NCI-H2227 treated with DMSO at 0.1 percent for 48 hours (cell line): ENCODE data around the gene RIPK4.

Source experiments
- DNase-seq: peaks from one replicate; lab custom pipeline; 2025; lab: John Stamatoyannopoulos, UW

The RIPK4 gene

GRCh38 chr21:41766883-41767605, at the start of gene RIPK4:
TSS of gene RIPK4 (minus strand) at chr21:41767052. CDS start at chr21:41767041, 11 bp downstream.
- peak; percentile 58 for DNase-seq

- no peak for DNase-seq
Measured at GRCh38 chr21:41815652-41816582, 49.1 kb upstream of the RIPK4 start.

- no peak for DNase-seq
Measured at GRCh38 chr21:41813226-41813625, 46.4 kb upstream of the RIPK4 start.

GRCh38 chr21:41812679-41813078, 45.8 kb upstream of the RIPK4 start:
- no peak for DNase-seq

- DNase-seq: no peak
Measured at GRCh38 chr21:41810597-41810932, 43.7 kb upstream of the RIPK4 start.

GRCh38 chr21:41809891-41810596, 43.2 kb upstream of the RIPK4 start:
- no peak for DNase-seq

- DNase-seq: no peak
Measured at GRCh38 chr21:41808846-41809245, 42.0 kb upstream of the RIPK4 start.

- no peak for DNase-seq
Measured at GRCh38 chr21:41808094-41808493, 41.2 kb upstream of the RIPK4 start.

- no peak for DNase-seq
Measured at GRCh38 chr21:41806773-41807172, 39.9 kb upstream of the RIPK4 start.

GRCh38 chr21:41805643-41806042, 38.8 kb upstream of the RIPK4 start:
- no peak for DNase-seq

- DNase-seq: no peak
Measured at GRCh38 chr21:41805038-41805437, 38.2 kb upstream of the RIPK4 start.

GRCh38 chr21:41804381-41804780, 37.5 kb upstream of the RIPK4 start:
- no peak for DNase-seq

GRCh38 chr21:41803316-41803715, 36.5 kb upstream of the RIPK4 start:
- no peak for DNase-seq

- no peak for DNase-seq
Measured at GRCh38 chr21:41802684-41803083, 35.8 kb upstream of the RIPK4 start.

- DNase-seq: no peak
Measured at GRCh38 chr21:41802198-41802584, 35.3 kb upstream of the RIPK4 start.

GRCh38 chr21:41801321-41802197, 34.7 kb upstream of the RIPK4 start:
- no peak for DNase-seq

GRCh38 chr21:41800425-41801320, 33.8 kb upstream of the RIPK4 start:
- no peak for DNase-seq

- DNase-seq: no peak
Measured at GRCh38 chr21:41799763-41800162, 32.9 kb upstream of the RIPK4 start.

- no peak for DNase-seq
Measured at GRCh38 chr21:41798326-41798725, 31.5 kb upstream of the RIPK4 start.

GRCh38 chr21:41796476-41797080, 29.7 kb upstream of the RIPK4 start:
- DNase-seq: no peak
